C4-2B (cell line): ENCODE measurements around the gene RSRC1.
A peak's percentile ranks its signal among the peaks of the same experiment; 100 is the strongest.

Experiments used
- ZFX ChIP-seq: fragments of 450-650 bp; IDR thresholded peaks from 2 replicates; pipeline ENCODE4 v1.6.1; 2017
- TF ChIP-seq, protein P1 (sequence below): fragments of 450-650 bp; conservative IDR thresholded peaks from 2 replicates; pipeline ENCODE4 v1.5.1; 2017; ENCODE audit warnings: mild to moderate bottlenecking

DNA sequence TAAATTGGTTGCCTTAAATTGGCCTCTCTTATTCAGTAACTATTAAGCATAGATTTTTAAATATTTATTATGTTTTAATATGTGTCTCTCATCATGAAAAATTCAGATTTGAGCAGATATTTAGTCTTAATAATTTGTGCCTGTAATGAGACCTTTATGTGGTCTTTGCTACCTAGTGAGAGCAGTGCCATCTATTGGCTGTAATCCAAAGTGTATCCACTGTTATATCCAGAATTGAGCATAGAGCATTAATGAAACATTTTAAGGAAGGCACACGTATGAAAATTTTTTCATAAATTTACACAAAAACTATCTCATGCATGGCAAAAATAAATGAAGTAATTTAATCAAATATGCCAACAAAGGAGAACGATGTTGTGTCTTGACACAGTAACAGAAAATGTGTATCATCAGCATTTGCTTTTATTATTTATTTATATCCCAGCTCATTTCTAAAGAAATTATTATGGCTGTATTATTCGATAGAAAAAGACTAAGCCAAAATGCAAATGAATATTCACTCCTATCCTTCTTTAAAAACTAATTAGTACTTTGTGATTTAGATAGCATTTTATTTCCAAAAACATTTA lies 203.5 kb downstream of the RSRC1 start:
- TF ChIP-seq, protein P1, sequence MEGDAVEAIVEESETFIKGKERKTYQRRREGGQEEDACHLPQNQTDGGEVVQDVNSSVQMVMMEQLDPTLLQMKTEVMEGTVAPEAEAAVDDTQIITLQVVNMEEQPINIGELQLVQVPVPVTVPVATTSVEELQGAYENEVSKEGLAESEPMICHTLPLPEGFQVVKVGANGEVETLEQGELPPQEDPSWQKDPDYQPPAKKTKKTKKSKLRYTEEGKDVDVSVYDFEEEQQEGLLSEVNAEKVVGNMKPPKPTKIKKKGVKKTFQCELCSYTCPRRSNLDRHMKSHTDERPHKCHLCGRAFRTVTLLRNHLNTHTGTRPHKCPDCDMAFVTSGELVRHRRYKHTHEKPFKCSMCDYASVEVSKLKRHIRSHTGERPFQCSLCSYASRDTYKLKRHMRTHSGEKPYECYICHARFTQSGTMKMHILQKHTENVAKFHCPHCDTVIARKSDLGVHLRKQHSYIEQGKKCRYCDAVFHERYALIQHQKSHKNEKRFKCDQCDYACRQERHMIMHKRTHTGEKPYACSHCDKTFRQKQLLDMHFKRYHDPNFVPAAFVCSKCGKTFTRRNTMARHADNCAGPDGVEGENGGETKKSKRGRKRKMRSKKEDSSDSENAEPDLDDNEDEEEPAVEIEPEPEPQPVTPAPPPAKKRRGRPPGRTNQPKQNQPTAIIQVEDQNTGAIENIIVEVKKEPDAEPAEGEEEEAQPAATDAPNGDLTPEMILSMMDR, result peak; percentile 56
- TF ChIP-seq ZFX, result no peak
